ENCODE data around the gene HECTD4.

- TF ChIP-seq CTCF (IDR thresholded peaks at IDR 0.05) = no peak
- no peak for TF ChIP-seq EZH2 (IDR thresholded peaks at IDR 0.05; ENCODE audit: borderline replicate concordance, insufficient read depth, low read depth, low read length, poor library complexity, severe bottlenecking)
These were observed 259.2 kb downstream of the HECTD4 start for GRCh38 chr12:112122823-112123690.

All from B cell (primary cell).